ENCODE data around the gene MED25. TPM values are rescaled to one million over a fixed set of nuclear protein-coding genes. Genes with fewer than 3 reads are reported as not detected.

Gene MED25
- total and polyA plus RNA-seq, 3 experiments from 2014 or later, result 23.7 to 47.2 (median 42.3) TPM

GRCh38 chr19:49800771-49801170 is 17.3 kb upstream of the MED25 start:
- ChIA-PET POLR2A (interaction anchor here (1.3 kb wide), 1 partner anchor 13 kb away, joined by 3 read pairs; the partner anchor contains the start of gene FUZ), CTCF (no interaction called here)
- Histone ChIP-seq H3K27me3 (ENCODE audit: insufficient read depth, low read length, poor library complexity, severe bottlenecking) (no peaks in the 10 kb centered on the region), H3K9me3 (ENCODE audit: low read length) (no peaks in the 10 kb centered on the region), H3K4me3 (ENCODE audit: low read length) (no peak overlapping the region), H3K27ac (ENCODE audit: low read depth, low read length) (no peak overlapping the region), H3K36me3 (ENCODE audit: insufficient read depth, low read length) (peaks cover 19% of the 10 kb centered on the region), H3K4me1 (ENCODE audit: insufficient read depth, low read length) (no peaks in the 10 kb centered on the region)
- no peaks in the 10 kb centered on the region for H3K27me3 Mint-ChIP-seq
- H3K4me3 Mint-ChIP-seq, result no peak overlapping the region
- H3K9me3 Mint-ChIP-seq, result no peaks in the 10 kb centered on the region
- no peak for DNase-seq
- peaks cover 6 to 83% (median 8%) of the 10 kb centered on the region in 3 donors for H3K36me3 Mint-ChIP-seq
- no peak overlapping the region for H3K27ac Mint-ChIP-seq
- H3K4me1 Mint-ChIP-seq, result no peaks in the 10 kb centered on the region

GRCh38 chr19:49801401-49801888 is 16.6 kb upstream of the MED25 start:
- Histone ChIP-seq H3K4me3 (ENCODE audit: low read length) (no peak overlapping the region), H3K4me1 (ENCODE audit: insufficient read depth, low read length) (no peaks in the 10 kb centered on the region), H3K27ac (ENCODE audit: low read depth, low read length) (no peak overlapping the region), H3K27me3 (ENCODE audit: insufficient read depth, low read length, poor library complexity, severe bottlenecking) (no peaks in the 10 kb centered on the region), H3K9me3 (ENCODE audit: low read length) (no peaks in the 10 kb centered on the region), H3K36me3 (ENCODE audit: insufficient read depth, low read length) (peaks cover 12% of the 10 kb centered on the region)
- ChIA-PET POLR2A (interaction anchor here (1.3 kb wide), 1 partner anchor 12 kb away, joined by 3 read pairs; the partner anchor contains the start of gene FUZ), CTCF (no interaction called here)
- Mint-ChIP-seq H3K36me3 (peaks cover 6 to 81% (median 8%) of the 10 kb centered on the region in 3 donors), H3K9me3 (no peaks in the 10 kb centered on the region), H3K27ac (no peak overlapping the region), H3K4me3 (no peak overlapping the region), H3K4me1 (no peaks in the 10 kb centered on the region), H3K27me3 (no peaks in the 10 kb centered on the region)
- DNase-seq, result no peak

GRCh38 chr19:49801966-49802661 is 16.0 kb upstream of the MED25 start:
- H3K36me3 Mint-ChIP-seq, result peaks cover 4 to 74% (median 5%) of the 10 kb centered on the region in 3 donors
- CTCF ChIA-PET, result no interaction called here
- H3K4me1 Mint-ChIP-seq, result no peaks in the 10 kb centered on the region

GRCh38 chr19:49802836-49803528 is 15.1 kb upstream of the MED25 start:
- H3K27me3 Mint-ChIP-seq, result no peaks in the 10 kb centered on the region
- Histone ChIP-seq H3K4me3 (ENCODE audit: low read length) (no peak overlapping the region), H3K27me3 (ENCODE audit: insufficient read depth, low read length, poor library complexity, severe bottlenecking) (no peaks in the 10 kb centered on the region), H3K27ac (ENCODE audit: low read depth, low read length) (no peak overlapping the region), H3K4me1 (ENCODE audit: insufficient read depth, low read length) (no peaks in the 10 kb centered on the region), H3K9me3 (ENCODE audit: low read length) (no peaks in the 10 kb centered on the region), H3K36me3 (ENCODE audit: insufficient read depth, low read length) (peaks cover 9% of the 10 kb centered on the region)
- peaks cover 4 to 67% (median 5%) of the 10 kb centered on the region in 3 donors for H3K36me3 Mint-ChIP-seq
- no peak overlapping the region for H3K4me3 Mint-ChIP-seq
- DNase-seq, result no peak
- peak overlapping the region in 2 of 8 donors; percentile 29 to 91 for H3K27ac Mint-ChIP-seq
- CTCF ChIA-PET, result no interaction called here
- no peaks in the 10 kb centered on the region for H3K9me3 Mint-ChIP-seq
- peaks cover 0 to 3% (median 2%) of the 10 kb centered on the region in 3 donors for H3K4me1 Mint-ChIP-seq
- POLR2A ChIA-PET, result no interaction called here

More at GRCh38 chr19:49801966-49802661, 16.0 kb upstream of the MED25 start:
- Histone ChIP-seq H3K4me1 (ENCODE audit: insufficient read depth, low read length) (no peaks in the 10 kb centered on the region), H3K36me3 (ENCODE audit: insufficient read depth, low read length) (peaks cover 9% of the 10 kb centered on the region), H3K27me3 (ENCODE audit: insufficient read depth, low read length, poor library complexity, severe bottlenecking) (no peaks in the 10 kb centered on the region), H3K27ac (ENCODE audit: low read depth, low read length) (no peak overlapping the region), H3K4me3 (ENCODE audit: low read length) (no peak overlapping the region), H3K9me3 (ENCODE audit: low read length) (no peaks in the 10 kb centered on the region)
- Mint-ChIP-seq H3K4me3 (no peak overlapping the region), H3K9me3 (no peaks in the 10 kb centered on the region), H3K27me3 (no peaks in the 10 kb centered on the region), H3K27ac (peak overlapping the region in 1 of 8 donors; percentile 77)
- POLR2A ChIA-PET, result no interaction called here
- DNase-seq, result no peak

- ChIA-PET POLR2A (no interaction called here), CTCF (no interaction called here)
- H3K4me1 ChIP-seq (ENCODE audit: insufficient read depth, low read length), result no peaks in the 10 kb centered on the region
- DNase-seq, result no peak
- no peaks in the 10 kb centered on the region for H3K9me3 ChIP-seq (ENCODE audit: low read length)
- no peak overlapping the region for H3K4me3 Mint-ChIP-seq
- H3K27ac ChIP-seq (ENCODE audit: low read depth, low read length), result no peak overlapping the region
- H3K4me1 Mint-ChIP-seq, result peaks cover 0 to 7% (median 3%) of the 10 kb centered on the region in 3 donors
- no peak overlapping the region for H3K4me3 ChIP-seq (ENCODE audit: low read length)
- no peaks in the 10 kb centered on the region for H3K27me3 ChIP-seq (ENCODE audit: insufficient read depth, low read length, poor library complexity, severe bottlenecking)
- no peaks in the 10 kb centered on the region for H3K9me3 Mint-ChIP-seq
- H3K36me3 ChIP-seq (ENCODE audit: insufficient read depth, low read length), result peaks cover 9% of the 10 kb centered on the region
- H3K27ac Mint-ChIP-seq, result peak overlapping the region in 2 of 8 donors; percentile 66 to 91
- H3K36me3 Mint-ChIP-seq, result peaks cover 4 to 62% (median 5%) of the 10 kb centered on the region in 3 donors
- H3K27me3 Mint-ChIP-seq, result no peaks in the 10 kb centered on the region
Observed at GRCh38 chr19:49803529-49803856, 14.6 kb upstream of the MED25 start.

GRCh38 chr19:49805822-49806619 is 12.1 kb upstream of the MED25 start:
- Histone ChIP-seq H3K27me3 (ENCODE audit: insufficient read depth, low read length, poor library complexity, severe bottlenecking) (no peaks in the 10 kb centered on the region), H3K36me3 (ENCODE audit: insufficient read depth, low read length) (peaks cover 9% of the 10 kb centered on the region), H3K27ac (ENCODE audit: low read depth, low read length) (no peak overlapping the region), H3K4me1 (ENCODE audit: insufficient read depth, low read length) (peaks cover 7% of the 10 kb centered on the region), H3K9me3 (ENCODE audit: low read length) (no peaks in the 10 kb centered on the region), H3K4me3 (ENCODE audit: low read length) (no peak overlapping the region)
- Mint-ChIP-seq H3K27me3 (no peaks in the 10 kb centered on the region), H3K9me3 (no peaks in the 10 kb centered on the region), H3K36me3 (peaks cover 2 to 38% (median 5%) of the 10 kb centered on the region in 3 donors), H3K27ac (peak overlapping the region in 5 of 8 donors; percentile 11 to 90 (median 78)), H3K4me3 (peak overlapping the region in 1 of 7 donors; percentile 70), H3K4me1 (peaks cover 11 to 20% (median 11%) of the 10 kb centered on the region in 3 donors)
- no peak for DNase-seq
- ChIA-PET CTCF (no interaction called here), POLR2A (interaction anchor here (1.4 kb wide), 1 partner anchor 40 kb away, joined by 3 read pairs; no protein-coding TSS in a partner anchor)

GRCh38 chr19:49806620-49806959 is 11.5 kb upstream of the MED25 start:
- H3K27ac ChIP-seq (ENCODE audit: low read depth, low read length), result no peak overlapping the region
- no peaks in the 10 kb centered on the region for H3K9me3 ChIP-seq (ENCODE audit: low read length)
- H3K4me1 ChIP-seq (ENCODE audit: insufficient read depth, low read length), result peaks cover 7% of the 10 kb centered on the region
- Mint-ChIP-seq H3K4me3 (peak overlapping the region in 1 of 7 donors; percentile 70), H3K4me1 (peaks cover 11 to 20% (median 11%) of the 10 kb centered on the region in 3 donors), H3K9me3 (no peaks in the 10 kb centered on the region), H3K36me3 (peaks cover 2 to 34% (median 5%) of the 10 kb centered on the region in 3 donors), H3K27ac (peak overlapping the region in 5 of 8 donors; percentile 11 to 90 (median 78)), H3K27me3 (no peaks in the 10 kb centered on the region)
- H3K4me3 ChIP-seq (ENCODE audit: low read length), result no peak overlapping the region
- peaks cover 9% of the 10 kb centered on the region for H3K36me3 ChIP-seq (ENCODE audit: insufficient read depth, low read length)
- ChIA-PET CTCF (no interaction called here), POLR2A (no interaction called here)
- H3K27me3 ChIP-seq (ENCODE audit: insufficient read depth, low read length, poor library complexity, severe bottlenecking), result no peaks in the 10 kb centered on the region
- no peak for DNase-seq

All from CD8-positive, alpha-beta memory T cell (primary cell).